Activated gamma-delta T cell treated with Interleukin-2 at 50 U/mL for 16 hours (primary cell): ENCODE results near the gene ZNF813.
"Not testable (repeated sequence)": the region's sequence is repeated elsewhere in the genome, so short reads cannot be mapped to it uniquely, and the experiment has no call there.

Experiments used
- DNase-seq: peaks from one replicate; pipeline ENCODE4 v3.0.0-alpha.2; 2020

Gene ZNF813

DNA sequence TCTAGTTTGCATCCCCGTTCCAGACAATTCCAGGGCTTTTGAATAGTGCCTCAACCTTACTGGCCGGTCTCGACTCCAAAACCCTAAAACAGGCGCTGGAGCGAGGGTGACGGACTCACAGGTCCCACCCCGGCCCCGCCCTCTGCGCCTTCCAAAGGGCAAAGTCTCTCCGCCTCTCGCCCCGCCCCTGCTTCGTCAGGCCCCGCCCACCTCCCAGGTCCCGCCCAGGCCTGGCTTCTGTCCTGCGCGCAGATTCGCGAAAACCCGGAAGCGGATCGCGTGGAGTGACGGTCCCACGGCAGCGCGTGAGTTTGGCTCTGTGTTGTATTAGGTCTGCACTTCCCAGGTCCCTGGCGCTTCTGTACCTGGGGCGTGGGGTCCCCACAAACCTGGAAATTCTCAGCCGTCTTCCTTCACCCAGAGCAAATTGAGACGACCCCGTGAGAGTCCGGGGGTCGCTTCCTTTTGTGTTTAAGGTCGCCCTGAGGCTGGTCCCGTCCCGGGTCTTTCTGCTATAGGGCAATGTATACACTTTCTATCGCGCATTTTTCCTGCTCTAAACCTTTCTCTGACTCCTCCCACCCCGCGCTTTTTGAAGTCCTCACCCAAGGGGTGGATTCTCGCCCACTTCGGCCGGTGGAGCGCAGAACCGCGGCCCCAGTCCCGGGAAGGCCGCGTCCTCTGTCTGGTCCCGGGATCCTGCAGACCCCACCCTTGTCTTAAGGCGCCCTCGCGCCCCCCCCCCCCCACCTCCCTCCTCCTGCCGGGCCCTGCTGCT, at the start of gene ZNF813:
TSS of gene ZNF813 (plus strand) at position 249 of the 778 bp plus-strand sequence. CDS start 16,090 bp downstream, outside the sequence.
- DNase-seq, result peak; percentile 97

GRCh38 chr19:53420520-53421315, 46.8 kb upstream of the ZNF813 start:
- not testable (repeated sequence) for DNase-seq

GRCh38 chr19:53422551-53422950, 45.0 kb upstream of the ZNF813 start:
- DNase-seq, result no peak

DNA sequence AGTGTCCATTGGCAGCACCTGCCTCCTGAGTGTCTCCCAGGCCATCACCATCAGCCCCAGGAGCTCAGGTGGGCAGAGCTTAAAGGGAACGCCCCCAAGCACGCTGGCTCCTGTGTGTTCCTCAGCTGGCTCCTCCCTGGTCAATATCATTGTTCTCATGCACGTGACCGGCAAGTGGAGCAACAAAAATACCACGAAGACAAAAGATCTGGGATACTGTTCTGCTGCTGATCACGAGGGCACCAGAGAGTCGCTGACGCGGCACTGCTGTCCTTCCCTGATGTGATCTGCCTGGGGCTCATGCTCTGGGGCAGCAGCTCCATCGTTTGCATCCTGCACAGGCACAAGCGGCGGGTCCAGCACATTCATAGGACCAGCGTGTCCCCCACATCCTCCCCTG, 44.5 kb upstream of the ZNF813 start:
- not testable (repeated sequence) for DNase-seq

- not testable (repeated sequence) for DNase-seq
These were observed 43.9 kb upstream of the ZNF813 start for GRCh38 chr19:53423680-53424079.

GRCh38 chr19:53424968-53425597, 42.5 kb upstream of the ZNF813 start:
- DNase-seq, result peak; percentile 64

DNA sequence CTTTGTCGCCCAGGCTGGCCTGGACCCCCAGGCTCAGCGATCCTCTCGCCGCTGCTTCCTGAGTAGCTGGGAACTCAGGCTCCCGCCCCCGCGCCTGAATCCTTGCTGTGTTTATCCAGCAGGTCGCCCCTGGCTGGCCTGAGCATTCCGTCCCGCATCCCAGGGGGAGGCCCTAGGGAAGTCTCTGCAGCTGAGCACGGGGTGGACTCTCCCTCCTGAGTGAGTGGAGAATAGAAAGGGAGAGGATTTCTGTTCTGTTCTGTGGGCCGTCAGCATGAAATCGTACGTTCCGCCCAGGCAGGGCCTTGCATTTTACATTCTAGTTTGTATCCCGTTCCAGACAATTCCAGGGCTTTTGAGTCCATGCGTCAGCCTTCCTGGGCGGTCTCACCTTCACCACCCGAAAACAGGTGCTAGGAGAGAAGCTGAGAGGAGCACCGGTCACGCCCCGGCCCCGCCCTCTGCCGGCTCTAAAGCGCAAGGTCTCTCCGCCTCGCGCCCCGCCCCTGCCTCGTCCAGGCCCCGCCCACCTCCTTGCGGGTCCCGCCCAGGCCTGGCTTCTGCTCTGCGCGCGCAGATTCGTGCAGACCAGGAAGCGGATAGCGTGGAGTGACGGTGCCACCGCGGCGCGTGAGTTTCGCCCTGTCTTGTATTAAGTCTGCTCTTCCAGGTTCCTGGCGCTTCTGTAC, 36.0 kb upstream of the ZNF813 start, which contains the start of gene ZNF761:
TSS of gene ZNF761 (plus strand) at position 586 of the 689 bp plus-strand sequence. CDS start 15,285 bp downstream, outside the sequence.
- peak; percentile 98 for DNase-seq

DNA sequence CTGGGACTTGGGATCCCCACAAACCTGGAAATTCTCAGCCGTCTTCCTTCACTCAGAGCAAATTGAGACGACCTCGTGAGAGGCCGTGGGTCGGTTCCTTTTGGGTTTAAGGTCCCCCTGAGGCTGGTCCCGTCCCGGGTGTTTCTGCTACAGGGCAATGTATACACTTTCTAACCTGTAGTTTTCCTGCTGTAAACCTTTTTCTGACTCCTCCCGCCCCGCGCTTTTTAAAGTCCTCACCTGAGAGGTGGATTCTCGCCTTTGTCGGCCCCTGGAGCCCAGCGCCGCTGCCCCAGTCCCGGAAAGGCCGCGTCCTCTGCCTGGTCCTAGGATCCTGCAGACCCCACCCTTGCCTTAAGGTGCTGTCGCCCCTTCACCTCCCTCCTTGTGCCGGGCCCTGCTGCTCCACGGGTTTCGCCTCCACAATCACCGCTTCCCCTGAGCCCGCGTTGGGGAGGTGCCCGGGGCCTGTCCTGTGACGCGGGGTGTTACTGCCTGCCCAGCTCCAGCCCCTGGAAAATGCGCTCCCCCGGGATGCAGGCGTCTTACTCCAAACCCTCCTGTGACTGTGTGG, 35.4 kb upstream of the ZNF813 start:
- DNase-seq, result peak; percentile 4

GRCh38 chr19:53443809-53444208, 23.7 kb upstream of the ZNF813 start:
- not testable (repeated sequence) for DNase-seq

GRCh38 chr19:53447196-53447595, 20.3 kb upstream of the ZNF813 start:
- not testable (repeated sequence) for DNase-seq

- no peak for DNase-seq
These were observed 11.7 kb upstream of the ZNF813 start for GRCh38 chr19:53455828-53456227.

DNA sequence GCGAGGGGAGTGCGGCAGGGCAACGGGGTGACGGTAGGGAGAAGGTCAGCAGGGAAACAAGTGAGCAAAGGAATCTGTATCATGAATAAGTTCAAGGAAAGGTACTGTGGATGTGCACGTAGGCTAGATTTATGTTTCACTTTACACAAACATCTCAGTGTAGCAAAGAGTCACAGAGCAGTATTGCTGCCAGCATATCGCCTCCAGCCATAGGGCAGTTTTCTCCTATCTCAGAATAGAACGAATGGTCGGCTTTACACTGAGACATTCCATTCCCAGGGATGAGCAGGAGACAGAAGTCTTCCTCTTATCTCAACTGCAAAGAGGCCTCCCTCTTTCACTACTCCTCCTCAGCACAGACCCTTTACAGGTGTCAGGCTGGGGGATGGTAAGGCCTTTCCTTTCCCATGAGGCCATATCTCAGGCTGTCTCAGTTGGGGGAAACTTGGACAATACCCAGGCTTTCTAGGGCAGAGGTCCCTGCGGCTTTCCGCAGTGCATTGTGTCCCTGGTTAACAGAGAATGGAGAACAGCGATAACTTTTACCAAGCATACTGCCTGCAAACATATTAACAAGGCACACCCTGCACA, 7.3 kb upstream of the ZNF813 start:
- not testable (repeated sequence) for DNase-seq

DNA sequence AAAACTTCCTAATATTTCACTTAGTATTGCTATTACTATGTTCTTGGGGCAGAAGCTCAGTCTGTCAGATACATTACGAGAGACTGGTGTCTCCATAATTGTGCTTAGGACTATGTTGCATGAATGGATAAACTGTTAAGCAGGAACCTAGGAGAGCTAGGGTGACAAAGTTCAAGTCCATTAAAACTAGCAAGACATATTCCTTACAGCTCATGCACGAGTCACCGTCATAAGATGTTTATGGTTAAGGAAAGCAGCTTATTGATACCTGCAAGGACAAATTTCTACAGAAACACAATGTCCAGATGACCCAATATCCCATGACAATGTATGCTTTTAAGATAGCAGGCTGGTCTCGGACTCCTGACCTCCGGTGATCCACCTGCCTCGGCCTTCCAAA, 5.7 kb upstream of the ZNF813 start:
- DNase-seq, result no peak

DNA sequence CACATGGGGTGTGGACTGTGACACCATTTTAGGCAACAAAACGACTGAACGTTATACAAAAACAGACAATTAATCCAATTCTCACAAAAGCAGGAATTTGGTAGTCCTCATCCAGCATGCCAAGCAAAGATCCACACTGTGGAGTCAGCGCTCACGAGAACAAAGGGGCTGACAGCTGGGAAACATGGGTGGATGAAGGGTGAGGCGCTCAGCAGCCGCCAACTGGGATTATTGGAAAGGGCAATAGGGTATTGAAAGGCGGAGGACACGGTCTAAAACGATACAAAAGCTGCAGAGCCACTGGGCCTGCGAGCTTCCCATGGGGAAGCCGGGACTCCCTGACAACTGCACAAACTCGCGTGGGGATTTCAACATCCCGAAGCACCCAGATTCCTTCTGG, 4.7 kb upstream of the ZNF813 start:
- no peak for DNase-seq

- no peak for DNase-seq
These were observed 4.3 kb upstream of the ZNF813 start for GRCh38 chr19:53463263-53463662.

DNA sequence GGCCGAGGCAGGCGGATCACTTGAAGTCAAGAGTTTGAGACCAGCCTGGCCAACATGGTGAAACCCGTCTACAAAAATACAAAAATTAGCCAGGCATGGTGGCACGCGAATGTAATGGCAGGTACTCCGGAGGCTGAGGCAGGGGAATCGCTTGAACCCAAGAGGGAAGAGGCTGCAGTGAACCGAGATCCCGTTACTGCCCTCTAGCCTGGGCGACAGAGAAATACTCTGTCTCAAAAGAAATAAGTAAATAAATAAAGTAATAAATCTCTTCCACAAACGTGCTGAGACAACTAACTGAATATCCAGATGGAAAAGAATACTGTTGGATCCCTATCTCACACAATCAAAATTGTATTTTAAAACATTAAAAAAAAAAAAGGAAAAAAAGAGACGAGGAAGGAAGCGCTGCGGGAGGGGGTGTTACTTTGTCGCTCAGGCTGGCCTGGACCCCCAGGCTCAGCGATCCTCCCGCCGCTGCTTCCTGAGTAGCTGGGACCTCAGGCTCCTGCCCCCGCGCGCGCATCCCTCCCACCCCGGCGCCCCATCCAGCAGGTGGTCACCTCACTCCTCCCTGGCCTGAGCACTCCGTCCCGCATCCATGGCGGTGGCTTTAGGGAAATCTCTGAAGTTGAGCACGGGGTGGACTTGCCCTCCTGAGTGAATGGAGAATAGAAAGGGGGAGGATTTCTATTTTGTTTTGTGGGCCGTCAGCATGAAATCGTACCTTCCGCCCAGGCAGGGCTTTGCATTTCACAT, 628 bp upstream of the ZNF813 start:
- DNase-seq, result no peak

- DNase-seq, result not testable (repeated sequence)
These were observed 1.1 kb downstream of the ZNF813 start for GRCh38 chr19:53468628-53469027.

- no peak for DNase-seq
These were observed 4.4 kb downstream of the ZNF813 start for GRCh38 chr19:53471916-53472315.

- DNase-seq, result not testable (repeated sequence)
These were observed 7.3 kb downstream of the ZNF813 start for GRCh38 chr19:53474832-53475231.

- DNase-seq, result not testable (repeated sequence)
These were observed 7.9 kb downstream of the ZNF813 start for GRCh38 chr19:53475470-53475869.

DNA sequence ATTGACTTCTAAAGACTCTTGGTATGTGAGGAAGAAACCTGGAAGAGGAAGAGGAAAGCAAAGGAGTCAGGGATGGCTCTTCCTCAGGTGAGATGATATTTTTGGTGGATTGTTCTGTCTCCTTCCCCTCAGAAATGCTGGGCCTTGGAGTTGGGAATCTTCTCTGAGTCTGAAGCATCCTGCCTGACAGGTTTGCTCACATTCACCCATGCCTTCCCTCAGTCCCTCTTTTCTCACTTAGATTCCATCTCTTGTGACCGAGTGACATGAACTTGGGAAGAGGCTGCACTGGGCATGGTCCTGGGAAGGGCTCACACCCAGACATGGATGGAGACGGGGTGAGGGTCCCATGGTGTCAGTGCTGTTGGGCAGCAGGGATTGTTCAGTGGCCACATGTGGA, 16.2 kb downstream of the ZNF813 start:
- DNase-seq, result not testable (repeated sequence)
